Fibroblast of skin of back (primary cell): ENCODE measurements around the gene GNPAT.

Source experiments
- DNase-seq: peaks from one replicate; pipeline ENCODE4 v3.0.0-alpha.2; 2013

GNPAT gene

DNA sequence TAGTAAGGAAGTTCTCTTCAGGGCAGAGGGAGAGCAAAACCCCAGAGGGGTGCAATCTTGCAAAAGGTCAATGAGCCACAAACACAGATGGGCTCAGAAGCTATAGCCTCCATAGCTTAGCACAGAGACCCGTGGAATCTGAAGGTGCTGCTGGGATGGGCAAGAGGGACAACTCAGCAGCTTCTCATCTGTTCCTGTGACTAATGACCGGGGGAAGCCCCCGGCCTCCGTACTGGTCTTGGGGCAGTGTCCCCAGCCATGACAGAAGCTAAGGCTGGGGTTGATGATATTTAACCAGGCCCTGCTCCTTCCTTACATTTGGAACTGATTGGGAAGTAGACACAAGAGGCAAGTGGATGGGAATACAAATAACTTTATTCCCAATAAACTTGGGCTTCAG is 77.6 kb downstream of the GNPAT start:
- DNase-seq, result no peak

DNA sequence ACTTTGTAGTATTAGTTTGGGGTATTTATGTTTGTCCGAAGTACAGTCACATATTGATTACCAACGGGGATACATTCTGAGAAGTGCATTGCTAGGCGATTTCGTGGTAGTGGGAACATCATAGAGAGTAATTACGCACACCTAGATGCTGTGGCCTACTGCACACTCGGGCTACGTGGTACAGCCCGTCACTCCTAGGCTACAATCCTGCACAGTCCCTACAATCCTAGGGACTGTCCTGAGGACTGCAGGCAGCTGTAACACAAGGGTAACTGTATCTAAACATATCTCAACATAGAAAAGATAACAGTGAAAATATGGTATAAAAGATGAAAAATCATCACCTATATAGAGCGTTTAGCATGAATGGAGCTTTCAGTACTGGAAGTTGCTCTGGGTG is 78.1 kb downstream of the GNPAT start:
- no peak for DNase-seq

DNA sequence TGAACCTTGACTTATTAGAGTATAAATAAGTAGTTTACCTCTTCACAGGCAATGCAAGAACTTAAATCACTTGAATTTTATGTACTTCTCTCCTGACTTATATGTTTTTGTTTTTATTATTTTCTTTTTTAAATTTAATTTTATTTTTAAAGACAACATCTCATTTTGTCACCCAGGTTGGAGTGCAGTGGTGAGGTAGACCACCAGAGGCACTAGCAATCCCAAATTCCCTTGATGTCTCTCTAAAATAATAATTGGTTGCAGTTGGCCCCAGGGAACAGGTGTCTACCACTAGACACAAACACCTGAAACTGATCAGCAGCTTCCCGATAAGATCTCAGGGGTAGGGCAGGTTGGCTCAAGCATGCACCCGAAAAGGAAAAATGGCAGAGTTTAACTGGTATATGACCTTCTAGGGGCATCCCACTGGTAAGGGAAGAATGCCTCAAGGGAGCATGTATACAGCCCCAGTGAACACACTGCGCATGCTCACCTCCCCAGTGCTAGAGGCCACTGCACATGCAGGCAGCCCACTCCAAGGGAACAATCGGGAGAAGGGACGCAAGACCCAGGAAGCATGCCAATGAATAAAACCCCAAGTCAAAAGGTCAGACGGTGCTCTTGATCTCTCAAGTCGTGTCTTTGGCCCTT is 82.0 kb downstream of the GNPAT start:
- no peak for DNase-seq

DNA sequence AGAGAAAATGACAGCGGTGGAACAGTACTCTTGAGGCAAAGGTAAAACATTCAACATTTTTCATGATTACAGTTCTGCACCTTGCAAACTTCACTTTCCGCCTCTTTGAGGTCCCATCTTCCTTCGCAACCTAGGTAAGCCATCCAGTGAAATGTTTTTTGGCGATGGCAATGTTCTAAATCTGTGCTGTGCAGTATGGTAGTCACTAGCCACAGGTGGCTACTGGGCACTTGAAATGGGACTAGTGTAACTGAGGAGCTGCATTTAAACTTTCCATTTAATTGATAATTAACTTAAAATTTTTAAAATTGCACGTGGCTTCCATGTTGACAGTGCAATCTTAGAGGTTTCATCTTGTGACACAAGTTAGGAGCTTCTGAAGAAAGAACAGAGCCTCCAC is 83.6 kb downstream of the GNPAT start:
- DNase-seq, result no peak

DNA sequence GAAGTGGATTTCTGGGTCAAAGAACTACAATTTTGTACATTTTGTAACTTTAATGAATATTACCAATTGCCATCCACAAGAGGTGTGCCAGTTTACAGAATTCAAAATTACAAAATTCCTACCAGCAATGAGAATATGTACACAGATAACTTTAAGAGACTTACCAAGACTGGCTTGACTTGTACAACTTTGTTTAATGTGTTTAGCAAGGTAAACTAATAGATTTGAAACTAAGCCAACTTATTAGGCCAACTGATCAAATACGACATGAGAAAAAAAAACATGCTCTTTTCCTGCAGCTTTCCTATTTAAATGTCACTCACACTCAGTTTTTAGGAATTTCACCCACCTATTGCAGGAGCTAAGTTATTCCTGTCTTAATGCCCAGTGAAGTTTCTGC is 85.2 kb downstream of the GNPAT start:
- no peak for DNase-seq
